ENCODE results near the gene HDAC10.

Gene HDAC10

DNA sequence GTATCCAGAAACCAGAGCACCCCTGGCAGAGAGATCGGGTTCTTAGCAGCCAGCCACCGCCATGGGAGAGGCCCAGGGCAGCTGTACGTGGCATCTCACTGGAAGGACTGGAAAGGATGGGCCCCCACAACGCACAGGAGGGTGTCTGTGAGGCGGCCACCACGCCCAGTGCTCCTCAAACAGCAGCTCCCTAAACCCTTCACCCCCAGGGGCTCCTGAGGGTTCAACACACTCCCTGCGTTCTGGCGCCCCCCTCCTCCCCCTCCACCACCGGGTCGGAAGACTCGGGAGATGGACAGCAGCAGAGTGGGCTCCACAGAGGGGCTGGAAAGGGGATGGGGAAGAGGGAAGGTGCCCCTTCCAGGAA lies 9.4 kb upstream of the HDAC10 start:
- peak overlapping the region; percentile 71 for H3K4me3 ChIP-seq (ENCODE audit: low read depth, low read length)
- TF ChIP-seq, protein P1, sequence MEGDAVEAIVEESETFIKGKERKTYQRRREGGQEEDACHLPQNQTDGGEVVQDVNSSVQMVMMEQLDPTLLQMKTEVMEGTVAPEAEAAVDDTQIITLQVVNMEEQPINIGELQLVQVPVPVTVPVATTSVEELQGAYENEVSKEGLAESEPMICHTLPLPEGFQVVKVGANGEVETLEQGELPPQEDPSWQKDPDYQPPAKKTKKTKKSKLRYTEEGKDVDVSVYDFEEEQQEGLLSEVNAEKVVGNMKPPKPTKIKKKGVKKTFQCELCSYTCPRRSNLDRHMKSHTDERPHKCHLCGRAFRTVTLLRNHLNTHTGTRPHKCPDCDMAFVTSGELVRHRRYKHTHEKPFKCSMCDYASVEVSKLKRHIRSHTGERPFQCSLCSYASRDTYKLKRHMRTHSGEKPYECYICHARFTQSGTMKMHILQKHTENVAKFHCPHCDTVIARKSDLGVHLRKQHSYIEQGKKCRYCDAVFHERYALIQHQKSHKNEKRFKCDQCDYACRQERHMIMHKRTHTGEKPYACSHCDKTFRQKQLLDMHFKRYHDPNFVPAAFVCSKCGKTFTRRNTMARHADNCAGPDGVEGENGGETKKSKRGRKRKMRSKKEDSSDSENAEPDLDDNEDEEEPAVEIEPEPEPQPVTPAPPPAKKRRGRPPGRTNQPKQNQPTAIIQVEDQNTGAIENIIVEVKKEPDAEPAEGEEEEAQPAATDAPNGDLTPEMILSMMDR (IDR thresholded peaks at IDR 0.05; ENCODE audit: low read depth, low read length): no peak

DNA sequence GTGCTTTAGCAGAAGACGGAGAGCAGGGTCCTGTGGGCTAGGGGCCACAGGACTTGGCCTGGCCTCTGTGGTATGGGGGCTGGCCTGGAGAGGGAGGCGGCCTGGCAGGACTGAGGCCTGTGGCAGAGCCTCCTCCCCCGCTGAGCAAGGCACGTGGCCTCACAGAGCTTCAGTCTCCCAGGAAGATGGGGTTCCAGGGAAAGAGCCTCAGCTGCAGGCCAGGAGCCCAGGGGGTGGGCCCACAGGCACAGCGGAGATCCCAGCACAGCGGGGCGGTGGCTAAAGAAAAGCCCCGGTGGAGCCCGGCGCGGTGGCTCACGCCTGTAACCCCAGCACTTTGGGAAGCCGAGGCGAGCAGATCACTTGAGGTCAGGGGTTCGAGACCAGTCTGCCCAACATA lies 8.2 kb upstream of the HDAC10 start:
- TF ChIP-seq, protein P1 (IDR thresholded peaks at IDR 0.05; ENCODE audit: low read depth, low read length): no peak
- no peak overlapping the region for H3K4me3 ChIP-seq (ENCODE audit: low read depth, low read length)

DNA sequence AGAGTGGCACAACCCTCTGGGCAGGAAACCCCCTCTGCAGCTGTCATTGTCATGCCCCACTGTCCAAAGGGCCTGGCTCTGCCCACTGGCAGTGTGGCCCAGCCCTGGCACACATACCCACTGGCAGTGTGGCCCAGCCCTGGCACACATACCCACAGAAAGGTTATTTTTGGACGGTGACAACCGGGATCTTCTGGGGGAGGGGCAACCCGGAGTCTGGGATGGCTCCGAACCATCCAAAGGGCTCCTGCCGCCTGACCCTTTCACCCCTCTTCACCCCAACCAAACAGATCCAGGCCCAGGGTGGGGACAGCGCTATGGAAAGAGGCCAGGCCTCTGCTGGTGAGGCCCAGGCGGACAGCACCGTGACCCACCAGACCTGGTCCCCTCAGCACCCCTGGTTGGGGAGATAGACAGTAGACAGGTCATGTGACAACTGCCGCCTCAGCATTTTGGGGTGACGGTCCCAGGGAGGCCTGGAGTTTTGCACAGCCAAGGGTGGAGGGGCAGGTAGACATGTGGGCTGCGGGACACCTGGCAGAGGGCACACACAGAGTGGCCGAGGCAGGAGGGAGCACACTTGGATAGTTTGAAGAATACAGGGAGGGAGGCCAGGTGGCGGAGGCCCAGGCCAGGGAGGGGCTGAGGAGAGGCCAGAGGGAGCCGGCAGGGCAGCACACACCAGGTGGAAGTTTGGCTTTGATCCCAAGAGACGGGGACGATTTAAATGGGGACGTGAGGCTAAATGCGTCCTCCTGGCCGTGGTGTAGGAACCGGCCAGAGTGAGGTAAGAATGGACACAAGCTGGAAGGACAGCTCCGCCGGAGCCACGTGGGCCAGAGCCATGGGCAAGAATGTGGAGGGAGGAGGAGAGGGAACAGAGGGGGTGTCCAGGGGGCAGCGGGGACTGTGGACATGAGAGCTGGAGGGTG lies 7.6 kb upstream of the HDAC10 start:
- no peak overlapping the region for H3K4me3 ChIP-seq (ENCODE audit: low read depth, low read length)
- TF ChIP-seq, protein P1 (IDR thresholded peaks at IDR 0.05; ENCODE audit: low read depth, low read length): no peak

DNA sequence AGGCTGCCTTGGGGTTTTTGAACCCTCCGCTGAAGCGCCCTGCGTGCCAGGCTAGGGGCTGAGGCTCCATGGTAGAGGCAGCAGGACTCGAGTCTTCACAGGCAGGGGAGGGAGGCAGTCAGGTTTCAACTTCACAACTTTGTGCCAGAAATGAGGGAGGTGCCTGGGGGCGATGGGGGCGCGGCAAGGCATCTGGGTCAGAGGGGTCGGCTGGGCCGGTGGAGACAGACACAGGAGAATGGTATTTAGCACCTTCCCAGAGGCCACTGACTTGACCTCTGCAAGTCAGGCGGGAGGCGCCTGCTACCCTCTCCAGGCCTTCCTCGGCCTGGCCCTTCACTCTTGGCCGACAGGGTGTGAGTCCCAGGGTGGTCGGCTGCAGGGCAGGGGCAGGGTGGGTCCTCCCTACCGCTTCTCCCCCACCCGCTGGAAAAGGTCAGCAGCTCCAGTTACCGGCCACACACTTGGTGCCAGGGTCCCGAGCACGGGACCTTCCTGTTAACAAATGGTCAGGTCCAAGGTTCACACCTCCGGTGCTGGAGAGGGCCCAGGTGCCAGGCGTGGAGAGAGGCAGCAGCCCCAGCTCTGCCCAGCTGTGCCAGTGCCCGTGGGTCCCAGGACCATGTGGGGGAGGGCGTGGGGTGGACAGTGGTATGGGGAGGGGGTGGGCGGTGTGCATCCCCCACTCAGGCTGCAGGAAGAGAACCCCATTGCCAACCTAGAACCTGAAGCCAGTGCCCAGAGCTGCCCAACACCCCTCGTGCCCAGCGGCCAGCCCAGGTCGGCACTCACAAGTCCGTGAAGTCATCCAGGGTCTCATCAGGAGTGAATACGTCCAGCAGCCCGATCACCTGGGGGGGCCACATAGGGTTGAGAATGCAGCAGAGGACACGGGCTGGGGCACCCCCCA lies 6.6 kb upstream of the HDAC10 start:
- TF ChIP-seq, protein P1 (IDR thresholded peaks at IDR 0.05; ENCODE audit: low read depth, low read length): no peak
- no peak overlapping the region for H3K4me3 ChIP-seq (ENCODE audit: low read depth, low read length)

DNA sequence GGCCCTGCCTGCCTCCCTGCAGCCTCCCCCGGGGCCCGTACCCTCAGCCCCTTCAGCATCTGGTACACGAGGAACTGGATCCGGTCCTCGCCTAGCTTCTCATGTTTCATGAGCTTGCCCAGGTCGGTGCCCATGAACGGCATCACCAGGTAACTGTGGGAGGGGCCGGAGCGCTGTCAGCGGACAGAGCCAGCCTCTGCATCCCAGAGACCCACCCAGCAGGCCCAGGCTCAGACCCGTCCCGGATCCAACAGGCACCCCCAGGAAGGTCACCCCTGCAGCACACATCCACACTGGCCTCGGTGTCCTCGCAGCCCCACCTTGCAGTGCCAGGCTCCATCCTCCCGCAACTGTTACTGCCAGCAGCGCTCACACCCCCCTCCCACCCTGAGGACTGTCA lies 6.0 kb upstream of the HDAC10 start:
- no peak overlapping the region for H3K4me3 ChIP-seq (ENCODE audit: low read depth, low read length)
- TF ChIP-seq, protein P1 (IDR thresholded peaks at IDR 0.05; ENCODE audit: low read depth, low read length): no peak

DNA sequence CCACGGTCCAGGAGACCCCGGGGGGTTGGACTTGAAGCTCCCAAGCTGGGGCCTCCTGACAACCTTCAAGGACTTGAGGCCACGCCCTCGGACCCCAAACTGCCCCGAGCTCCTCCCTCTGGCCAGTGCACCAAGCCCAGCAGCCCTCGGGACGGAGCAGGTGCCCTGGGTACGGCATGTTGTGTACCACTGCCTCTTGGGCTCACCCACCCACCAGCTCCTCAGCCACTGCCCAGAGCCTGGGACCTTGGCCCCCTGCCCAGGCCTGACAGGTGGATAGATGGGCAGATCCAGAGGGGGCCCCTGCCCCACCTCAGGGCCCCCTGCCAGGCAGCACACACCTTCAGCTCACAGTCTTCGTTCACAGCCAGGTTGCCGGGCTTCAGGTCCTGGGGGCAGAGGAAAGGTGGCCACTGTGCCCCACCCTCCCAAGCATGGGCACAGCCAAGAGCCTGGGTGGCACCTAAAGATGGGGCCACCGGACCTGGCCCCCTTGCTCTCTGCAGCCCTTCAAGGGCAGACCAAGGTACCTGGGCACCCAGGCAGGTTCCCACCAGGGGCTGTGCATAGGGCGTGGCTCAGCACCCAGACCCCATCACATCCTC lies 5.3 kb upstream of the HDAC10 start:
- TF ChIP-seq, protein P1 (IDR thresholded peaks at IDR 0.05; ENCODE audit: low read depth, low read length): no peak
- no peak overlapping the region for H3K4me3 ChIP-seq (ENCODE audit: low read depth, low read length)

Data from WI38 (cell line).